ENCODE data around the gene CABP2. TPM values are rescaled to one million over a fixed set of nuclear protein-coding genes. Genes with fewer than 3 reads are reported as not detected.

Gene CABP2
- total RNA-seq, 1 donor from 2014 or later = not detected

DNA sequence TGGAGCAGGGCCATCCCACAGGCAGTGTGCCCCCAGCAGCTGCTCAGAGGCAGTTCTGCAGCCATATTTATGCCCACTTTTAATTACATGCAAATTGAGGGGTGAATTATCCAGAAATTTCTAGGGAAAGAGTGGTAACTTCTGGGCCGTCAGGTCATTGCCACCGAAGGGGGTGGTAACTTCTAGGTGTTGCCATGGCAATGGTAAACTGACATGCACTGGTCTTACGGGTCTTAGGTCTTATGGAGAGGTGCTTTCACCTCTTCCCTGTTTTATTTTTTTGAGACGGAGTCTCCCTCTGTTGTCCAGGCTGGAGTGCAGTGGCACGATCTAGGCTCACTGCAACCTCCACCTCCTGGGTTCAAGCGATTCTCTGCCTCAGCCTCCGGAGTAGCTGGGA lies 50.4 kb downstream of the CABP2 start:
- DNase-seq (ENCODE audit: low read depth) (no peak), FAIRE-seq (no peak)
- TF ChIP-seq, protein P1, sequence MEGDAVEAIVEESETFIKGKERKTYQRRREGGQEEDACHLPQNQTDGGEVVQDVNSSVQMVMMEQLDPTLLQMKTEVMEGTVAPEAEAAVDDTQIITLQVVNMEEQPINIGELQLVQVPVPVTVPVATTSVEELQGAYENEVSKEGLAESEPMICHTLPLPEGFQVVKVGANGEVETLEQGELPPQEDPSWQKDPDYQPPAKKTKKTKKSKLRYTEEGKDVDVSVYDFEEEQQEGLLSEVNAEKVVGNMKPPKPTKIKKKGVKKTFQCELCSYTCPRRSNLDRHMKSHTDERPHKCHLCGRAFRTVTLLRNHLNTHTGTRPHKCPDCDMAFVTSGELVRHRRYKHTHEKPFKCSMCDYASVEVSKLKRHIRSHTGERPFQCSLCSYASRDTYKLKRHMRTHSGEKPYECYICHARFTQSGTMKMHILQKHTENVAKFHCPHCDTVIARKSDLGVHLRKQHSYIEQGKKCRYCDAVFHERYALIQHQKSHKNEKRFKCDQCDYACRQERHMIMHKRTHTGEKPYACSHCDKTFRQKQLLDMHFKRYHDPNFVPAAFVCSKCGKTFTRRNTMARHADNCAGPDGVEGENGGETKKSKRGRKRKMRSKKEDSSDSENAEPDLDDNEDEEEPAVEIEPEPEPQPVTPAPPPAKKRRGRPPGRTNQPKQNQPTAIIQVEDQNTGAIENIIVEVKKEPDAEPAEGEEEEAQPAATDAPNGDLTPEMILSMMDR (IDR thresholded peaks at IDR 0.05; ENCODE audit: insufficient read depth, low read length, severe bottlenecking) = no peak
- H3K4me3 ChIP-seq (ENCODE audit: low read depth, low read length) = no peak overlapping the region
- H3K27me3 ChIP-seq (ENCODE audit: control insufficient read depth, insufficient read depth, low read length) = no peaks in the 10 kb centered on the region
- H3K36me3 ChIP-seq (ENCODE audit: control insufficient read depth, insufficient read depth, low read length) = no peaks in the 10 kb centered on the region

DNA sequence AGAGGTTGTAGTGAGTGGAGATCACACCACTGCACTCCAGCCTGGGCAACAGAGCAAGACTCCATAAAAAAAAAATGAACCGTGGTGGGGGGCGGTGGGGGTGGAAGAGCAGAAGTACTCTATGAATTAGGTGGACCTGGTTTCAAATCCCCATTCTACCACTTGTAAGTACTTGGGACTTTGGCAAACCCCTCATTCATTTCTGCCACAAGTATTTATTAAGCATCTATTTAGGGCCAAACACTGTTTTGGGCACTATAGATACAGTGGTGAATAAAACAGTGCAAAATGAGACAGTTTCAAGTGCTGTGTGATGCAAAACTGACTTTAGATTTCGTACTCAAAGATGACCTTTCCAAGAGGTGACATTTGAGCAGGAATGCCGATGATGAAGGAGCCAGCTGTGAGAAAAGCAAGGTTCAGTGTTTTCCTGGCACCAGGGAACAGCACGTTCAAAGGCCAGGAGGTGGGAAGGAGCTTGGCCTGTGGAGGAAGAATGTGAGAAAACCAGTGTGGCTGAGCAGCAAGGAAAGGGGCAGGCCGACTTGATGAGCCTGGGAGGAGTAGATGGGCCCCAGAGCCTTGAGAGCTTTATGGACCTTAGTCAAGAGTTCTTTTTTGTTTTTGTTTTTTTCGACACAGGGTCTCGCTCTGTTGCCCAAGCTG lies 52.8 kb downstream of the CABP2 start:
- H3K36me3 ChIP-seq (ENCODE audit: control insufficient read depth, insufficient read depth, low read length) = peaks cover 6% of the 10 kb centered on the region
- H3K27me3 ChIP-seq (ENCODE audit: control insufficient read depth, insufficient read depth, low read length) = no peaks in the 10 kb centered on the region
- no peak overlapping the region for H3K4me3 ChIP-seq (ENCODE audit: low read depth, low read length)
- no peak for DNase-seq (ENCODE audit: low read depth)
- FAIRE-seq = no peak
- TF ChIP-seq, protein P1 (IDR thresholded peaks at IDR 0.05; ENCODE audit: insufficient read depth, low read length, severe bottlenecking) = no peak

DNA sequence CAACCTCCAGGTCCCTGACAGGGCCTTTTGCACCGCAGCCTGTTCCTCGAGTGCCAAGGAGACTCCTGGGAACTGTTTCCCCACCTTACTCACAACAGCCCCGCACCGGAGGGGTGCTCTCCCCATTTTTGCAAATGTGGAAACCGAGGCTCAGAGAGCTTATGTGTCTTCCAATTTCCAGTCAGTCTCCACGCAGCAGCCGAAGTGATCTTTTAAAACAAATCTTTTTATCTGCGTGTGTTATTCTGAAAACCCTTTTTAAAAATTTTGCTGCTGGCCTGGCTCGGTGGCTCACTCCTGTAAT lies 53.8 kb downstream of the CABP2 start:
- Histone ChIP-seq H3K4me3 (ENCODE audit: low read depth, low read length) (peak overlapping the region; percentile 90), H3K27me3 (ENCODE audit: control insufficient read depth, insufficient read depth, low read length) (no peaks in the 10 kb centered on the region), H3K36me3 (ENCODE audit: control insufficient read depth, insufficient read depth, low read length) (peaks cover 6% of the 10 kb centered on the region)
- no peak for DNase-seq (ENCODE audit: low read depth)
- TF ChIP-seq, protein P1 (IDR thresholded peaks at IDR 0.05; ENCODE audit: insufficient read depth, low read length, severe bottlenecking) = no peak
- FAIRE-seq = no peak

Other genes starting within 250 kb of the CABP2 start
- gene ANKRD13D, start 234.1 kb downstream of the CABP2 start, total RNA-seq = 22.4 and 42.8 TPM in 2 replicates
- 32.0 and 35.0 TPM in 2 replicates for gene SSH3, start 219.9 kb downstream of the CABP2 start, total RNA-seq
- 45.8 and 83.1 TPM in 2 replicates for gene POLD4, start 169.9 kb downstream of the CABP2 start, total RNA-seq
- gene CLCF1, start 149.8 kb downstream of the CABP2 start, total RNA-seq = 1.8 and 2.3 TPM in 2 replicates
- 8.7 and 10.8 TPM in 2 replicates for gene RAD9A, start 131.5 kb downstream of the CABP2 start, total RNA-seq
- 209 and 225 TPM in 2 replicates for gene PPP1CA, start 121.6 kb downstream of the CABP2 start, total RNA-seq
- not detected in 2 replicates for gene TBC1D10C, start 119.4 kb downstream of the CABP2 start, total RNA-seq
- gene CARNS1, start 107.8 kb downstream of the CABP2 start, total RNA-seq = under 0.01 TPM in 1 of 2 replicates, not detected in the other
- gene RPS6KB2, start 95.0 kb downstream of the CABP2 start, total RNA-seq = 62.9 and 98.6 TPM in 2 replicates
- 0.26 and 0.51 TPM in 2 replicates for gene PTPRCAP, start 85.8 kb downstream of the CABP2 start, total RNA-seq
- gene CORO1B, start 80.0 kb downstream of the CABP2 start, total RNA-seq = 105 and 133 TPM in 2 replicates
- not detected in 2 replicates for gene GPR152, start 70.7 kb downstream of the CABP2 start, total RNA-seq
- not detected in 2 replicates for gene CABP4, start 68.1 kb downstream of the CABP2 start, total RNA-seq
- 38.2 and 48.9 TPM in 2 replicates for gene TMEM134, start 54.2 kb downstream of the CABP2 start, total RNA-seq
- 51.6 and 85.3 TPM in 2 replicates for gene AIP, start 40.4 kb downstream of the CABP2 start, total RNA-seq
- 17.4 and 23.7 TPM in 2 replicates for gene PITPNM1, start 18.1 kb downstream of the CABP2 start, total RNA-seq
- gene CDK2AP2, start 15.3 kb downstream of the CABP2 start, total RNA-seq = 19.0 and 21.6 TPM in 2 replicates
- gene GSTP1, start 60.4 kb upstream of the CABP2 start, total RNA-seq = 1,931 and 3,840 TPM in 2 replicates
- gene NDUFV1, start 83.5 kb upstream of the CABP2 start, total RNA-seq = 242 and 252 TPM in 2 replicates
- 14.2 and 22.3 TPM in 2 replicates for gene NUDT8, start 106.5 kb upstream of the CABP2 start, total RNA-seq
- gene TBX10, start 116.3 kb upstream of the CABP2 start, total RNA-seq = not detected in 2 replicates
- gene ACY3, start 127.3 kb upstream of the CABP2 start, total RNA-seq = not detected in 2 replicates
- gene ALDH3B2, start 151.2 kb upstream of the CABP2 start, total RNA-seq = 17.9 and 73.4 TPM in 2 replicates